Esophagus squamous epithelium (tissue), 4 donors: ENCODE data around the gene WIPF3.

ENCODE experiments used
- CTCF ChIP-seq, 6 experiments: fragments of 450-650 bp in 4 of 6; fragments of 200-600 bp in 2 of 6; sonication (generic) in 2 of 6; IDR thresholded peaks; one replicate each; pipeline ENCODE4 v1.5.1; 2016 to 2019; ENCODE audit warnings: antibody characterized with exemption in 6 of 6, mild to moderate bottlenecking in 4 of 6, moderate library complexity in 4 of 6
- POLR2A ChIP-seq, 4 donors: fragments of 450-650 bp; IDR thresholded peaks; one replicate each; pipeline ENCODE4 v1.6.1; 2017; ENCODE audit warnings: antibody characterized with exemption in 4 of 4, mild to moderate bottlenecking in 4 of 4, moderate library complexity in 3 of 4

- no peak for TF ChIP-seq CTCF (IDR thresholded peaks at IDR 0.05)
- no peak for TF ChIP-seq POLR2A (IDR thresholded peaks at IDR 0.05)
These were observed 73.3 kb downstream of the WIPF3 start for GRCh38 chr7:29879609-29880008.
